HG03196 (cell line): ENCODE measurements around the gene FARS2.

Source experiments
- ATAC-seq: cut with Tn5 transposase; IDR thresholded peaks from one replicate; pipeline ENCODE4 v1.9.1; 2021; ENCODE audit not compliant: unreplicated experiment

The FARS2 gene

GRCh38 chr6:5710936-5711335 is 449.6 kb downstream of the FARS2 start:
- ATAC-seq = no peak

DNA sequence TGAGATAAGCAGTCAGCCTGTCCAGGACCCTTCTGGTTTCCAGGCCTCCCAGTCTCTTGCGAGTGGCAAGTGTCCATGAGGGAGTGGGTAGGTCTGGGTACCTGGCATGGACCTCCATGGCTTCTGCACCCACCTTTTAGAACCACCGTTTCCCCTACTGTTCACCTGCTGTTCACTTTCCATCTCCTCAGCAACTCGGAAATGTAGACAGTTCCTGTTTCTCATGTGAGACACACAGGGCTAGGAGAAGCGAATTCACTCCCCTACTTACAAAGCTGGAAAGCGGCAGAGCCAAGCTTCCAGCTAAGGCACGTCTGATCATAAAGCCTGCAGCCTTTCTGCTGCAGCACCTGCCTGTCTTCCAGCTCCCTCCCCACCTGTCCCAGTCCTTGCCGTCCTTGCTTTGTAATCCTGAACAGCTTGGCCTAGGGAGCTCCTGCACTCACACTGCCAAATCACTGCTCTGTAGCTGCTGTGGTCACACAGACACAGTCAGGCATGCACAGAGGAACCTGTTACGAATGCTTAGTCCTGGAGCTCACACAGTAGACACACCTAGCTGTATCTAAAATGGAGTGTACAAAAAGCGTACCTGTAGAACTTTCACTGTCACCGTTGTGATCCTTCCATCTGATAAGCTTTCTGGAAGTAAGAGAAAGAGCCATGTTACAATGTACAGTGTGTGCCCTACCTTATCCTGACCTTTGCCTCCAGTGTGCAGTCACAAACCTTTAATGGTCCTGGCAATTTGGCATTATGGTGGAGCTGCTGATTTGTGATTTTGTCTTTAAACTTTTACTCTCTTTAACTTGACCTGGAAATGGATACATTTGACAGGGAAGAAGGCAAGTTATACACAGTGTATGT is 451.3 kb downstream of the FARS2 start:
- ATAC-seq = no peak

DNA sequence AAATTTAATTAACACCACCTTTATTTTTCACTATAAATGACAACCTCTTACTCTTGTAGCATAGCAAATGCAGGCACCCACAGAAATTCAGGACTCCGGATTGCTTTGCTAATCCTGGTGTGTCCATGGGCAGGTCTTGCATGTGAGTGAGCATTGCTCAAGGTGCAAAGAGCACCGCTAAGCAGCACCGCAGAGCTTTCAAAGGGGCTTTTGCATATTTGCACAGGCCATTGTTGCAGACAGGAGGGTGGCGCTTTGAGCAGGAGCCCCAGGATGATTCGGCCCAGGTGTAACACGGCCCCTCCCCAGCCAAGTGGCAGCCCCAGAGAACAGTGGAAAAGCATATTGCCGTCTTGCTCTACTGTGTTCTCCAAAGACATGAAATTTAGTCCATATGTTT is 452.2 kb downstream of the FARS2 start:
- ATAC-seq = no peak

DNA sequence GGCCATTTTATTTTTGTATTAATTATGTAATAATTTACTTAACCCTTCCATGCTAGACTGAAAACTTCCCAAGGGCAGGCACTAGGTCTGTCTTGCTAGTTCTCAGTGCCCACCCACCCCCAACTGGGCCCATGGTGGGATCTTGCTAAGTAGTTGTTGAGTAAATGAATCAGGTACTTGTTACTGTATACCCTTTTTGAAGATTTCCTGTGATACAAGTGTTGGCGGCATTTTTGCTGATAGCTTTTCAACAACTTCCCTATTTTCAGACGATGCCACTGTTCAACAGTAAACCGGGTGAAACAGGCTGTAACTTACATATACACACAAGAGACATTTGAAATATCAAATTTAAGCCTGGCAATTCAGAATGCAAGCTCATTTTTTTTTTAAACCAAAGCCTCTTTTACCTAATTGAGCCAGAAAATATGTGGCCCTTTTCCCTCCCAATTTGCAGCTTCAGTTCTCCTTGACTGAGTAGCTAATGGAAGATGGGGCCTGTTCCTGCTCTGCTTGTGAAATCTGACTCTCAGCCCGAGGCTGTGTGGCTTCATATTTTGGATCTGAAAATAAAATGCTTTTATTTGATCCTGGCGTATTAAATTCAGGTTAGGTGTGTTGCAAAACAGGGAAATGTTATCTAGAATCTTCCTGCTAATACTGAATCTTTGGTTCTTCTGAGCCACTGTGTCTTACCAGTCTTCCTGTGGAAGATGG is 457.1 kb downstream of the FARS2 start:
- no peak for ATAC-seq

GRCh38 chr6:5723841-5724691 is 462.8 kb downstream of the FARS2 start:
- peak; percentile 94 for ATAC-seq

- ATAC-seq = no peak
Measured at GRCh38 chr6:5724911-5725310, 463.6 kb downstream of the FARS2 start.

DNA sequence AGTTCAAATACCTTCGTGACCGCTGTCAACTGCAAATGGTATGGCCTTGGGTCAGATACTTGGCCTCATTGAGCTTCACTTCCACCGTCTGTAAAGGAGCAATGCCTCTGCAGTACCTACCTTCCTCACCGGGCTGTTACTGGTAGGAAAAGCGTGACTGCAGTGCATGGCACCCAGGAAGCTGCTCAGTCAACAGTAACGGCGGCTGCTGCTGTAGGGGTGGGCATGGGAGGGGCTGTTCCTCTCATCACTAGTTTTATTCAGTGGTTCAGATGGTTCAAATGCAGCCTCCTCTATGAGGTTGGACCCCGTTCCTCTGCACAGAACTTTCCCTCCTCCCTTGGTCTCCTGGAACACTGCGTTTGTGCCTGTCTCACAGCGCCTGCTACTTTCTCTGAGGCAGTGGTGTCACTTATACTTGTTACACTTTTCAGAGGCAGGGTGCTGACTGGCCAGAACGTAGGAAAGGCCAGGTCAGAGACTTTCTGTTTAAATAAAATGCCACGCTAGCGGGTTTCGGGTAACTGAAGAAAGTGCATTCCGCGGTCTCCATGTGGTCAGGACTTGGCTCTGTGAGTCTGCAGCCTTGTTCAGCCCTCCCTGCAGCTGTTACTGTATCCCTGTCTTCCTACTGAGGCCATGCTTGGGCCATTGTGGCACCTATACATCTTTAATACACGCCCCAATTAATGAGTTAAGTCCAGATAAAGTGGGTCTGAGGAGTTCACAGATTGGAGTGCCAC is 465.8 kb downstream of the FARS2 start:
- no peak for ATAC-seq

DNA sequence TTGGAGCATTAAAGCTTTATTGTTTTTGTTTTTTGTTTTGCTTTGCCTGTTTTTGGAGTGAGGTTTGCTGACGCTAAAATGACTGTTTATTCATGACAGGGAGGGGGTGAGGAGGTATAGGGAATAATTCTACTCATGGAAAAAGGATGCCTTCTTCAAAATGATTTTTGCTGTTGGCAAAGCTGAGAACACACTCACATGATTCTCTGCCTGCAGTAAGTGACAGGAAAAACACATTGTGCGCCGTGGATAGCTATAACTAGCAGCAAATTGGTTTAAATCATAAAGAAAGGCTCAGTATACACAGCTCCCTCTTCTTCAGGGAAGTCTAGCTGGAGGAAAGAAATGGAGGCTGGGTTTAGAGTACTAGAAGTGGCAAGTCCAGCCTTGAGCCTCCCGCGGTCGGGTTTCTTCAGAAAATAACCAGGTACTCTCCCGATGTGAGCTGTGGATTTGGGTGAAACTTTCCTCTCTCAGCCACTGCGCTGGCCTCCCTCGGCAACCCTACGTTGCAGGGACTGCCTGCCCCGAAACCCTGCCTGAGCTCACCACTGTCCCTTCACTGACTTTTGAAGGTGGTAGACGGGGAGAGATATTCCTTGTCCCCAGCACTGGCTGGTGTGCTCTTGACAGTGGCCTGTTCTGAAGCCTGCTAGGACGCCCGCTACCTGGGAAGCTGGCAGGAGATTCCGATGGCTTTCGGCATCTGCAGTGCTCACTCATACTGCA is 467.2 kb downstream of the FARS2 start:
- ATAC-seq = no peak

- no peak for ATAC-seq
Measured at GRCh38 chr6:5729080-5729434, 467.7 kb downstream of the FARS2 start.

GRCh38 chr6:5729813-5730517 is 468.7 kb downstream of the FARS2 start:
- no peak for ATAC-seq

GRCh38 chr6:5730585-5731263 is 469.4 kb downstream of the FARS2 start:
- no peak for ATAC-seq

GRCh38 chr6:5731435-5731834 is 470.1 kb downstream of the FARS2 start:
- ATAC-seq = no peak

GRCh38 chr6:5732496-5732895 is 471.2 kb downstream of the FARS2 start:
- ATAC-seq = no peak

DNA sequence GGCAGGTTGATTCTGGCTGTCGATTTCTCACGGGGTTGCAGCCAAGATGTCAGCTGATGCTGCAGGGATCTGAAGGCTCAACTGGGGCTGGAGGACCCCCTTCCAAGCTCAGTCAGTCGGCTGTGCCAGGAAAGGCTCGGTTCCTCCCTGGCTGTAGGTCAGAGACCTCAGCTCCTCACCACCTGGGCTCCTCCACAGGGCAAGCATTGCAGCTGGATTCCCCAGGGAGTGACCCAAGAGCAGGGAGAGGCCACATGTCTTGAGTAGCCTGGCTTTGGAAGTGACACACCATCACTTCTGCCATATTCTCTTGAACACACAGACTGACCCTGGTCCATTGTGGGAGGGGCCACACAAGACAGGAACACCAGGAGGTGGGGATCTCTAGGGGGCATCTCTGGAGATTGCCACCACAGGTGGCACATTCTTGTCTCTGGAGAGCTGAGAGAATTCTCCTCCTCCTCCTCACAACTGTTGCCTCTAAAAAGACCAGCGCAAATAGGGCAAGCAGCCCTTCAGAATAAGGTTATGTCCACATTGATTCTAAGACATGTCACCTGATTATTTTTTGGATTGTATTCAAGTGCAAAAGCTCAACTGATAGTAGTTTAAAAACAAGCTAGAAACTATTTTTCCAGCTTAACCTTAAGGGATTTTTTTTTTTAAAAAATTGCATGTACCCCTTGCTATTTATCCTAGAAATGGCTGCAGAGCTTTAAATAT is 474.9 kb downstream of the FARS2 start:
- ATAC-seq = no peak

DNA sequence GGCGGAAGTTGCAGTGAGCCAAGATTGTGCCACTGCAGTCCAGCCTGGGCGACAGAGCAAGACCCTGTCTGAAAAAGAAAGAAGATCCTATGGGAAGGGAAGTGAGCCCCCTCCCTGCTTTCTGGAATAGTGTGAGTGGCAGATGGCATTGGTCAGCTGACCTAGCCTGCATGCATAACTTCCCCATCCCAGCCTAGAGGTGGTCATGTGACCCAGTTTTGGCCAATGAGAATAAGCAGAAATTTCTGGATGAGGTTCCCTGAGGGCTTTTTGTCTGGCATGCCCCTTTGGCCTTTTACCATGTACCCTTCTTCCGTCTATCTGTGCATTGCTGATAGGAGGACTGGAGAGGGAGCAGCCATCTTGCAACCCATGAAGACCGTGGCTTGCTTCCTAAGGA is 476.1 kb downstream of the FARS2 start:
- no peak for ATAC-seq

DNA sequence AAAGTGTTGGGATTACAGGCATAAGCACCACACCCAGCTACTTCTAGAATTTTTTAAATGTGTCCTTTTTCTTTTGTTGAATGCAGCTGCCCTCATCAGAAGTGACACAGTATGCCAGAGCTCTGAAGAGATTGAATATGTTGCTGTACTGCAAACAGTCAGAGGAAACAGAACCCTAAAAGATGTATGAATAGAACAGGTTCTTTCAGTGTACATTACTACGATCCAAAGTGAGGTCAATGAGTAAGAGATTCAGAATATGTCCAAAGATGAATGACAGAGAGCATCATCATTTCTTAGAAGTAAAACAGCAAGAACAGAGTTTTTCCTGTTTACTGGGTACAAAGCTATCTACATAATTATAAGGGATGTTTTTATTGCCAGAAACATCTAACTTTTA is 476.9 kb downstream of the FARS2 start:
- ATAC-seq = no peak

- ATAC-seq = no peak
Measured at GRCh38 chr6:5744497-5744896, 483.2 kb downstream of the FARS2 start.

DNA sequence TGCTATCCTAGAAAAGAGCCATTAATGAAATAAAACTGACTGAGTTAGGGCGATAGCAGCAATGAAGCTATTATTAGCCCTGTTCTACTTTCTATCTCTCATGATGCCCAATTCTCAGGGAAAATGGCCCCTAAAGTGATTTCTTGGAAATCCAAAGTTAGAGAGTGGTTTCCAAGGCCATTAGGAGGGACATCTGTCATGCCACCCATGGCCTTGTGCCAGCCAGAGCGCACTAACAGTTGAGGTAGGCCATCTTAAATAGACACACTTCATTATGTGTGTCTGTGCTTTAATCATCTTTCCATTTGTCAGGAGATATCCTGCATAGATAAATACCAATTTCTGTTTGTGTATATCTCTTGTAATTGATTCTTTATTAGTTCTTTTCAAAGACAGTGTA is 483.8 kb downstream of the FARS2 start:
- no peak for ATAC-seq
